K562 (cell line): ENCODE results near the gene RGS21. TPM values are rescaled to one million over a fixed set of nuclear protein-coding genes. Genes with fewer than 3 reads are reported as not detected.

ENCODE experiments used
- ZNF449 ChIP-seq: fragments of 250-450 bp; sonication (Bioruptor Pico); IDR thresholded peaks from 2 replicates; pipeline ENCODE4 v1.8.0; 2022; ENCODE audit warnings: moderate library complexity, mild to moderate bottlenecking, inconsistent platforms
- polyA plus RNA-seq, 8 experiments: library from polyadenylated mRNA; depleted of rRNA in 4 of 8; stranded (reverse) in 5 of 8; unstranded in 3 of 8; fragments of >200 nt; fragmentation: Nextera tagmentation in 2 of 8; fragmentation: Illumina TruSeq in 1 of 8; extraction: Ambion mirVana in 2 of 8; extraction: Trizol in 1 of 8; gene quantifications; 2 replicates each; pipeline versions ENCODE4 v1.2.1 to v1.2.3, GENCODE V29; 2011 to 2014; ENCODE audit warnings: inconsistent platforms in 1 of 8, missing spikeins in 1 of 8
- total RNA-seq, 7 experiments: library from RNA; depleted of rRNA in 6 of 7; stranded (reverse); fragments of >200 nt in 6 of 7; fragmentation: Illumina TruSeq in 2 of 7; extraction: Trizol in 2 of 7; gene quantifications; 2 replicates each; pipeline versions ENCODE4 v1.2.1 to v1.2.3, GENCODE V29; 2011 to 2021; ENCODE audit warnings: low replicate concordance in 1 of 7

RGS21 gene
- total and polyA plus RNA-seq, 9 of the 15 experiments (the other 6 are each of a cell fraction or from before 2014, with no cell fraction given): not detected

- TF ChIP-seq ZNF449 (CRISPR knock-in tag): no peak
Observed at GRCh38 chr1:192407206-192407605, 90.4 kb downstream of the RGS21 start (continued).

Other genes with a start within 250 kb of the RGS21 start
- not detected in 2 replicates for gene RGS18, start 158.5 kb upstream of the RGS21 start, total RNA-seq (2014; rRNA removed)
- 0.10 TPM in 1 of 2 replicates, not detected in the other for gene RGS18, start 158.5 kb upstream of the RGS21 start, total RNA-seq (2014; rRNA removed; fragmentation: Illumina TruSeq; extraction: Trizol)
- 0.11 and 0.19 TPM in 2 replicates for gene RGS18, start 158.5 kb upstream of the RGS21 start, total RNA-seq (2015; rRNA removed; fragmentation: Illumina TruSeq; extraction: Trizol)
- not detected in 2 replicates for gene RGS18, start 158.5 kb upstream of the RGS21 start, total RNA-seq (2021)
- 0.06 TPM in 1 of 2 replicates, not detected in the other for gene RGS18, start 158.5 kb upstream of the RGS21 start, polyA plus RNA-seq (2011; rRNA removed)
- gene RGS18, start 158.5 kb upstream of the RGS21 start, polyA plus RNA-seq (2014; fragmentation: Illumina TruSeq; extraction: Trizol): 0.04 and 0.08 TPM in 2 replicates
- gene RGS18, start 158.5 kb upstream of the RGS21 start, polyA plus RNA-seq (2014; fragmentation: Nextera tagmentation; extraction: Ambion mirVana): under 1 TPM in 1 of 2 experiments, not detected in 1; 0.03 TPM
- not detected in 2 replicates for gene RGS18, start 158.5 kb upstream of the RGS21 start, polyA plus RNA-seq (2014; rRNA removed)